ENCODE results near the gene CFAP46. TPM values are rescaled to one million over a fixed set of nuclear protein-coding genes. Genes with fewer than 3 reads are reported as not detected.

The CFAP46 gene
- total RNA-seq, 2 experiments from 2014 or later = 0.34 TPM; not detected in 1

DNA sequence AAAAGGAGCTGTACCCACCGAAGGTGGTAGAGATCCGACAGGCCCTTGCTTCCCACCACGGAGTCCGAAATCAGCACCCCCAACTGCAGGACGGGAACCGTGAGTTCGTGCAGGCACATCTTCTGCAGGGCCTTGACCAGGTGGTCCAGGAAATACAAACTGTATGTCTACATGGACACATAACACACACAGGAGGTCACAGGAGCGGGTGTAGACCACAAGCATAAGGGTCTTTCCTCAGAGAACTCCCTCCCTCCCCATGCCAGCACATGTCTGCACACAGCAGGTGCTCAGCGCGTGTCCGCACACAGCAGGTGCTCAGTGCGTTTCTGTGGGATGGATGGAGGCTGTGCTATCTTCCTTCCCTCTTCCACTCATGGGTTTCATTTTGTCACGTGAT lies 69.7 kb downstream of the CFAP46 start:
- POLR2A ChIA-PET = no interaction called here

GRCh38 chr10:132870426-132870825 lies 71.9 kb downstream of the CFAP46 start:
- Mint-ChIP-seq H3K9me3 (no peaks in the 10 kb centered on the region), H3K4me1 (ENCODE audit: low read depth) (no peaks in the 10 kb centered on the region), H3K4me3 (no peak overlapping the region), H3K36me3 (ENCODE audit: low read depth) (no peaks in the 10 kb centered on the region), H3K27me3 (peaks cover 8% of the 10 kb centered on the region), H3K27ac (no peak overlapping the region)
- POLR2A ChIA-PET = no interaction called here
- intact Hi-C loops (cut with micrococcal nuclease) = no loop called here
- TF ChIP-seq, protein P1, sequence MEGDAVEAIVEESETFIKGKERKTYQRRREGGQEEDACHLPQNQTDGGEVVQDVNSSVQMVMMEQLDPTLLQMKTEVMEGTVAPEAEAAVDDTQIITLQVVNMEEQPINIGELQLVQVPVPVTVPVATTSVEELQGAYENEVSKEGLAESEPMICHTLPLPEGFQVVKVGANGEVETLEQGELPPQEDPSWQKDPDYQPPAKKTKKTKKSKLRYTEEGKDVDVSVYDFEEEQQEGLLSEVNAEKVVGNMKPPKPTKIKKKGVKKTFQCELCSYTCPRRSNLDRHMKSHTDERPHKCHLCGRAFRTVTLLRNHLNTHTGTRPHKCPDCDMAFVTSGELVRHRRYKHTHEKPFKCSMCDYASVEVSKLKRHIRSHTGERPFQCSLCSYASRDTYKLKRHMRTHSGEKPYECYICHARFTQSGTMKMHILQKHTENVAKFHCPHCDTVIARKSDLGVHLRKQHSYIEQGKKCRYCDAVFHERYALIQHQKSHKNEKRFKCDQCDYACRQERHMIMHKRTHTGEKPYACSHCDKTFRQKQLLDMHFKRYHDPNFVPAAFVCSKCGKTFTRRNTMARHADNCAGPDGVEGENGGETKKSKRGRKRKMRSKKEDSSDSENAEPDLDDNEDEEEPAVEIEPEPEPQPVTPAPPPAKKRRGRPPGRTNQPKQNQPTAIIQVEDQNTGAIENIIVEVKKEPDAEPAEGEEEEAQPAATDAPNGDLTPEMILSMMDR (IDR thresholded peaks at IDR 0.05) = no peak
- CTCF ChIA-PET = no interaction called here
- ATAC-seq (no peak), DNase-seq (no peak)

More for the DNA sequence above, 69.7 kb downstream of the CFAP46 start:
- Mint-ChIP-seq H3K9me3 (no peaks in the 10 kb centered on the region), H3K27me3 (peaks cover 8% of the 10 kb centered on the region), H3K27ac (no peak overlapping the region), H3K4me3 (no peak overlapping the region), H3K4me1 (ENCODE audit: low read depth) (no peaks in the 10 kb centered on the region), H3K36me3 (ENCODE audit: low read depth) (no peaks in the 10 kb centered on the region)
- TF ChIP-seq, protein P1 (IDR thresholded peaks at IDR 0.05) = no peak
- CTCF ChIA-PET = no interaction called here
- intact Hi-C loops (cut with micrococcal nuclease) = no loop called here
- ATAC-seq = no peak
- no peak for DNase-seq

DNA sequence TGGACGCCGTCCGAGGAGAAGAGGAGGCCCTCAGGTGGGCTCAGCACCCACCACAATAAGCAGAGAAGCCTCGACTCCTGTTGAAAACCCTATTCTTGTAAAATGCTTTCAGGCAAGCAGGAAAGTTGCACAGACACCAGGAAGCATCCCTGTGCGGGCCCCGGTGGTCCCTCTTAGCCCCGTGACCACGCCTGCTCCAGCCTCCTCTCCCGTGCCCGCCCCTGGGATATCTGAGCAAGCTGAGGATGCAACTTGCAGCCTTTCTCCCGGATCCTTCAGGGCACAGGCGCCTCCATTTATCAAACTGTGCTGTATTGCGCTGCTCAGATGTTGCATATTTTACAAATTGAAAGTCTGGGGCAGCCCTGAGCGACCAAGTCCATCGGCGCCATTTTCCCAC lies 72.7 kb downstream of the CFAP46 start:
- Mint-ChIP-seq H3K27me3 (peaks cover 10% of the 10 kb centered on the region), H3K27ac (no peak overlapping the region), H3K4me1 (ENCODE audit: low read depth) (no peaks in the 10 kb centered on the region), H3K4me3 (no peak overlapping the region), H3K36me3 (ENCODE audit: low read depth) (no peaks in the 10 kb centered on the region), H3K9me3 (no peaks in the 10 kb centered on the region)
- TF ChIP-seq, protein P1 (IDR thresholded peaks at IDR 0.05) = no peak
- POLR2A ChIA-PET = no interaction called here
- intact Hi-C loops (cut with micrococcal nuclease) = no loop called here
- CTCF ChIA-PET = no interaction called here
- DNase-seq = no peak
- no peak for ATAC-seq

DNA sequence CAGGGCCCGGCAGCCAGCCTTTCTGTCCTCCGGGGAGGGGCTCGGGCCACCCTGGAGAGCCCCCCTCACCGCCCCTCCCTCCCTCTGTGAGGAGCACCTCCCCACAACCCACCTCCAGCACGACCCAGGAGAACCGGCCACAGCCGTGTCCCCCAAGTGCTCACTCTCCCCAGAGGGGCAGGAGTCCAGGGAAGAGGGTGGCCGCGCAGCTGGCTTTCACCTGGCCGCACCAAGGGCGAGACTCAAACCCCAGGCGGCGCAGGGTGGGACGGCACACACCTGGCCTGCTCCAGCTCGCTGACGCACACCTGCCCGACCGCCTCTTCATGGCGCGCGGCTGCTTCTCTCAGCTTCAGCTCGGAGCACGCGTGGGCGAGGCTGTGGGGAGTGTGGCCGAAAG lies 73.4 kb downstream of the CFAP46 start:
- H3K4me3 Mint-ChIP-seq = no peak overlapping the region
- ATAC-seq (no peak), DNase-seq (no peak)
- ChIA-PET POLR2A (no interaction called here), CTCF (no interaction called here)
- H3K9me3 Mint-ChIP-seq = no peaks in the 10 kb centered on the region
- TF ChIP-seq, protein P1 (IDR thresholded peaks at IDR 0.05) = no peak
- intact Hi-C loops (cut with micrococcal nuclease) = no loop called here
- H3K36me3 Mint-ChIP-seq (ENCODE audit: low read depth) = no peaks in the 10 kb centered on the region
- H3K27ac Mint-ChIP-seq = no peak overlapping the region
- no peaks in the 10 kb centered on the region for H3K4me1 Mint-ChIP-seq (ENCODE audit: low read depth)
- peaks cover 10% of the 10 kb centered on the region for H3K27me3 Mint-ChIP-seq

GRCh38 chr10:132867801-132868644 lies 74.3 kb downstream of the CFAP46 start:
- ATAC-seq (no peak), DNase-seq (no peak)
- H3K9me3 Mint-ChIP-seq = no peaks in the 10 kb centered on the region
- peaks cover 5% of the 10 kb centered on the region for H3K27me3 Mint-ChIP-seq
- H3K36me3 Mint-ChIP-seq (ENCODE audit: low read depth) = no peaks in the 10 kb centered on the region
- no peak overlapping the region for H3K27ac Mint-ChIP-seq
- CTCF ChIA-PET = interaction anchor here (0.8 kb wide), 1 partner anchor 19 kb away, joined by 3 read pairs; no protein-coding TSS in a partner anchor
- H3K4me1 Mint-ChIP-seq (ENCODE audit: low read depth) = no peaks in the 10 kb centered on the region
- intact Hi-C loops (cut with micrococcal nuclease) = no loop called here
- TF ChIP-seq, protein P1 (IDR thresholded peaks at IDR 0.05) = no peak
- no peak overlapping the region for H3K4me3 Mint-ChIP-seq
- POLR2A ChIA-PET = no interaction called here

Measured in activated CD8-positive, alpha-beta T cell treated with anti-CD3 and anti-CD28 coated beads for 36 hours (primary cell).